Fibroblast of pulmonary artery (primary cell): Measurements from ENCODE around the gene PRKCE.

ENCODE experiments used
- DNase-seq: peaks from one replicate; pipeline ENCODE4 v3.0.0-alpha.2; 2010; ENCODE audit warnings: low read depth
- H3K4me3 ChIP-seq: replicated peaks from 2 replicates; pipeline ENCODE4 v1.5.1; 2011; ENCODE audit warnings: low read depth, mild to moderate bottlenecking, control low read depth, low read length, moderate library complexity
- CTCF ChIP-seq: IDR thresholded peaks from 2 replicates; pipeline ENCODE4 v1.5.1; 2011; ENCODE audit warnings: mild to moderate bottlenecking, control low read depth, low read length, inconsistent platforms; ENCODE audit errors: missing control alignments

Gene PRKCE

GRCh38 chr2:45973426-45973825 is 322.0 kb downstream of the PRKCE start:
- no peak for DNase-seq
- no peak for TF ChIP-seq CTCF
- H3K4me3 ChIP-seq: no peak overlapping the region

- no peak overlapping the region for H3K4me3 ChIP-seq
- TF ChIP-seq CTCF: no peak
- DNase-seq: no peak
These were observed 322.6 kb downstream of the PRKCE start for GRCh38 chr2:45974056-45974455.

- H3K4me3 ChIP-seq: no peak overlapping the region
- no peak for DNase-seq
- no peak for TF ChIP-seq CTCF
These were observed 323.4 kb downstream of the PRKCE start for GRCh38 chr2:45974762-45975408.

GRCh38 chr2:45975752-45976517 is 324.5 kb downstream of the PRKCE start:
- H3K4me3 ChIP-seq: no peak overlapping the region
- no peak for DNase-seq
- no peak for TF ChIP-seq CTCF

- no peak for TF ChIP-seq CTCF
These were observed 326.9 kb downstream of the PRKCE start for GRCh38 chr2:45978302-45978859.

GRCh38 chr2:45979065-45979464 is 327.6 kb downstream of the PRKCE start:
- TF ChIP-seq CTCF: no peak
- DNase-seq: no peak
- no peak overlapping the region for H3K4me3 ChIP-seq

More at GRCh38 chr2:45978302-45978859, 326.9 kb downstream of the PRKCE start:
- DNase-seq: no peak
- H3K4me3 ChIP-seq: no peak overlapping the region
